NCI-H82 treated with DMSO at 0.1 percent for 48 hours (cell line): ENCODE measurements around the gene TMEM109.
A peak's percentile ranks its signal among the peaks of the same experiment; 100 is the strongest.
"Not testable (repeated sequence)": the region's sequence is repeated elsewhere in the genome, so short reads cannot be mapped to it uniquely, and the experiment has no call there.

Source experiments
- DNase-seq: peaks from one replicate; lab custom pipeline; 2025; ENCODE audit not compliant: unreplicated experiment; lab: John Stamatoyannopoulos, UW

TMEM109 gene

GRCh38 chr11:60909680-60910280 lies 4.2 kb upstream of the TMEM109 start:
- not testable (repeated sequence) for DNase-seq

GRCh38 chr11:60910281-60910687 lies 3.7 kb upstream of the TMEM109 start:
- DNase-seq, result no peak

GRCh38 chr11:60910711-60911380 lies 3.1 kb upstream of the TMEM109 start:
- no peak for DNase-seq

GRCh38 chr11:60912223-60912850 lies 1.6 kb upstream of the TMEM109 start:
- no peak for DNase-seq

GRCh38 chr11:60912851-60913528 lies 968 bp upstream of the TMEM109 start:
- no peak for DNase-seq

- DNase-seq, result no peak
These were observed 782 bp downstream of the TMEM109 start for GRCh38 chr11:60914633-60915247.

- no peak for DNase-seq
These were observed 1.4 kb downstream of the TMEM109 start for GRCh38 chr11:60915248-60915914.

- DNase-seq, result no peak
These were observed 2.8 kb downstream of the TMEM109 start for GRCh38 chr11:60916669-60917206.

GRCh38 chr11:60917267-60917666 lies 3.3 kb downstream of the TMEM109 start:
- DNase-seq, result no peak

GRCh38 chr11:60918251-60918938 lies 4.4 kb downstream of the TMEM109 start:
- no peak for DNase-seq

GRCh38 chr11:60918939-60919265 lies 4.9 kb downstream of the TMEM109 start:
- no peak for DNase-seq

- DNase-seq, result no peak
These were observed 5.4 kb downstream of the TMEM109 start for GRCh38 chr11:60919320-60919719.

- DNase-seq, result no peak
These were observed 6.0 kb downstream of the TMEM109 start for GRCh38 chr11:60919956-60920355.

- DNase-seq, result no peak
These were observed 7.3 kb downstream of the TMEM109 start for GRCh38 chr11:60921259-60921658.

- no peak for DNase-seq
These were observed 7.9 kb downstream of the TMEM109 start for GRCh38 chr11:60921777-60922335.

- DNase-seq, result no peak
These were observed 8.9 kb downstream of the TMEM109 start for GRCh38 chr11:60922906-60923305.

GRCh38 chr11:60923326-60923725 lies 9.4 kb downstream of the TMEM109 start:
- DNase-seq, result no peak

- no peak for DNase-seq
These were observed 9.8 kb downstream of the TMEM109 start for GRCh38 chr11:60923800-60924109.

GRCh38 chr11:60924110-60924905 lies 10.3 kb downstream of the TMEM109 start, which contains the start of gene TMEM132A:
Gene TMEM132A, plus strand, starts transcription at chr11:60924460. Its CDS starts 174 bp downstream, at chr11:60924634.
- peak; percentile 21 for DNase-seq
